Astrocyte of the spinal cord (primary cell): Measurements from ENCODE around the gene NDUFAF2.

Experiments
- DNase-seq: peaks from one replicate; pipeline ENCODE4 v3.0.0; 2011; ENCODE audit warnings: low read depth, low spot score
- H3K4me3 ChIP-seq: 2 replicates; pipeline ENCODE4 v1.5.1; 2011; ENCODE audit warnings: low read depth, mild to moderate bottlenecking, low read length, moderate library complexity
- in situ Hi-C: cut with HindIII; loops from 2 replicates; pipeline ENCODE4 v1.10.0; 2017; ENCODE audit warnings: low sequenced_read_pairs
- TF ChIP-seq, protein P1 (sequence below): IDR thresholded peaks from 2 replicates; pipeline ENCODE4 v1.5.1; 2012; ENCODE audit warnings: low read depth, mild to moderate bottlenecking, low read length, inconsistent platforms

The NDUFAF2 gene

DNA sequence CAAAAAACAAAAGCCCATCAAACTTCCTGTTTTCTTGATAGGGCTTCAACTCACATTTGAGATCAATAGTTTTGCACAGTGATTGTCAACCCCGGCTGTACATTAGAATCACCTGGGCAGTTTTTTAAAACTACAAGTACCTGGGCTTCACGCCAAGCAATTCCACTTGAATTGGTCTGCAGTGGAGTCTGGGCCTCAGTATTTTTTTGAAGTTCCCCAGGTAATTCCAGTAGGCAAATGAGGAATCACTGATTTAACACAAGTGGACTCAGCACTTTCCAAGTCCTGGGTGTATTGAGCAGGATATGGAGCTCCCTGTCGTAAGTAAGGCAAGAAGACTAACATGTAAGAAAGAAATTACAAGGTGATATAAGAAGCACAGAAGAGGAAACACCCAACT lies 232.1 kb downstream of the NDUFAF2 start:
- no peak for DNase-seq
- in situ Hi-C loops, result no loop called here
- TF ChIP-seq, protein P1, sequence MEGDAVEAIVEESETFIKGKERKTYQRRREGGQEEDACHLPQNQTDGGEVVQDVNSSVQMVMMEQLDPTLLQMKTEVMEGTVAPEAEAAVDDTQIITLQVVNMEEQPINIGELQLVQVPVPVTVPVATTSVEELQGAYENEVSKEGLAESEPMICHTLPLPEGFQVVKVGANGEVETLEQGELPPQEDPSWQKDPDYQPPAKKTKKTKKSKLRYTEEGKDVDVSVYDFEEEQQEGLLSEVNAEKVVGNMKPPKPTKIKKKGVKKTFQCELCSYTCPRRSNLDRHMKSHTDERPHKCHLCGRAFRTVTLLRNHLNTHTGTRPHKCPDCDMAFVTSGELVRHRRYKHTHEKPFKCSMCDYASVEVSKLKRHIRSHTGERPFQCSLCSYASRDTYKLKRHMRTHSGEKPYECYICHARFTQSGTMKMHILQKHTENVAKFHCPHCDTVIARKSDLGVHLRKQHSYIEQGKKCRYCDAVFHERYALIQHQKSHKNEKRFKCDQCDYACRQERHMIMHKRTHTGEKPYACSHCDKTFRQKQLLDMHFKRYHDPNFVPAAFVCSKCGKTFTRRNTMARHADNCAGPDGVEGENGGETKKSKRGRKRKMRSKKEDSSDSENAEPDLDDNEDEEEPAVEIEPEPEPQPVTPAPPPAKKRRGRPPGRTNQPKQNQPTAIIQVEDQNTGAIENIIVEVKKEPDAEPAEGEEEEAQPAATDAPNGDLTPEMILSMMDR, result no peak
- H3K4me3 ChIP-seq, result no peak overlapping the region

- no peak for DNase-seq
- H3K4me3 ChIP-seq, result no peak overlapping the region
- in situ Hi-C loops, result no loop called here
- TF ChIP-seq, protein P1, result no peak
Observed at GRCh38 chr5:61177716-61178115, 232.7 kb downstream of the NDUFAF2 start.

DNA sequence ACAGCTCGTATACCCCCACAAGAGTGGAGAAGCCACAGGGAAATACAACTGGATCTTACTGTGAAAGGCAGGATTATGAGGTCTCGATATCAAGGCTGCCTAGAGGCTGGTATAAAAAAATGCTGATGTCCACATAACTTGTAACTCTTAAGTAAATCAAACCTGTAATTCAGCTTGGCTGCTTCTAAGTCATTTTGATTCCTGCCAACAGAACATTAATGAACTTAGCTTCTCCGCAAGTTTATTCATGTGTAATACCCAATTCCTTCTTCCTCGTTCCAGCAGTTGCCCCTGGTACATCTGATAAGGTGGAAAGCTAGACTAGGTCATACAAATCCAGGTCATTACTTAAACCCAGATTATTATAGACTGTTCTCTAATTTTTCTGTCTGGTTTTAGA lies 233.7 kb downstream of the NDUFAF2 start:
- in situ Hi-C loops, result no loop called here
- no peak for DNase-seq
- H3K4me3 ChIP-seq, result no peak overlapping the region
- TF ChIP-seq, protein P1, result no peak

DNA sequence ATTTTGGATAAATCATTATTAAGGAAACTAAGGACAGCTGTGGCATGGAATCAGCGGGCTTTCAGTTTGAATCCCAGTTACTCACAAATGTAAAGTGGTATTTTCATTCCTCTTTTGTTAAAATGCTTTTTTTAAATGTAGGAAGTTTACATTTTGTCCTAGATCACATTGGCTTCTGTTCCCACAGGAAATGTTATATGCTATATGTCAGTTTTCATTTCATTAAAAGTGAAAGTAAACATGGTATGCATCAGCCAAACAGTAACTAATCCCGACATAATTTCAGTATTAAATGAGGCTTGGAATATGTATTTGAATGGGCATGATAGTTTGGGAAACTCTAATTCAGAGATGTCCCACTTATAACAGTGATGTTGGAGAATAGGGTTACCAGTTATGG lies 235.9 kb downstream of the NDUFAF2 start:
- in situ Hi-C loops, result no loop called here
- no peak for DNase-seq
- TF ChIP-seq, protein P1, result no peak
- no peak overlapping the region for H3K4me3 ChIP-seq

- TF ChIP-seq, protein P1, result no peak
- in situ Hi-C loops, result no loop called here
- no peak for DNase-seq
- no peak overlapping the region for H3K4me3 ChIP-seq
Observed at GRCh38 chr5:61182449-61182848, 237.4 kb downstream of the NDUFAF2 start.

DNA sequence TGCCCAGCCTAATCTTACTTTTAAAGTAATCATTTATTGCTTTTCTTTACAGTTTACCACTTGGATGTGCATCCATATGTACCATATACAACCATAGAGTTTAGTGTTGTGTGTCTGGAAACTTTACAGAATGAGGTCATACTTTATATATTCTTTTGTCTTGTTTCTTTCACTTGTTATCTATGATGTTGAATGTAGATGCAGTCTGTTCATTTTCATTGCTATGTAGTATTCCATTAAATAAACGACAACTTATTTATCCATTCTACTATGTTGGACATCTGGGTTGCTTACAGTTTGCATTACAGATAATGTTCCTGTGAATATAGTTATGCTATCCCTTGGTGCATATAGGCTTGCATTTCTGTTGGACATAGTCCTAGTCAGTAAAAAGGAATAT lies 238.5 kb downstream of the NDUFAF2 start:
- no peak overlapping the region for H3K4me3 ChIP-seq
- TF ChIP-seq, protein P1, result no peak
- no peak for DNase-seq
- in situ Hi-C loops, result no loop called here

DNA sequence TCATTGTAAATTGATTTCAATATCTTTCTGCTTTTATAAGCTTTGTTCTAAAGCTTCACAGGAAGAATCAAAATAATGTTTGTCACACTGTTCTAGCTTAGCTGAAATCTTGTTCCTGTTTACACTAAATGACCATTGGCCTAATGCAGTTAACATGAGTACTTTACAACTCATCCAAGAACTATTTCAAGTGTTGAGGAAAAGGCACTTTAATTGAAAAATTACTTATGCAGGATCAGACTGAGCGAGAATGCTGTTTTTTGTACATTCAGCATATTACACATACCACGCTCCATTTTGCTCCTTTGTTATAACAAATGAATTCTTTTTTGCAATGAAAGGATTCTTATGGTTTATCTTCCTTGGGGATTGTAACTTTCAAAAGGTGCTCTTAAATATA lies 239.7 kb downstream of the NDUFAF2 start:
- no peak for DNase-seq
- H3K4me3 ChIP-seq, result no peak overlapping the region
- TF ChIP-seq, protein P1, result no peak
- in situ Hi-C loops, result no loop called here
